Fibroblast of skin of right biceps (primary cell): ENCODE data around the gene ARHGDIA.

Source experiments
- DNase-seq: peaks from one replicate; pipeline ENCODE4 v3.0.0-alpha.2; 2013

Gene ARHGDIA

GRCh38 chr17:81888105-81888987 lies 17.2 kb upstream of the ARHGDIA start:
- DNase-seq, result no peak

GRCh38 chr17:81885869-81886548 lies 14.9 kb upstream of the ARHGDIA start:
- DNase-seq, result peak; percentile 15

- DNase-seq, result no peak
Observed at GRCh38 chr17:81885454-81885853, 14.3 kb upstream of the ARHGDIA start.

- no peak for DNase-seq
Observed at GRCh38 chr17:81884968-81885367, 13.8 kb upstream of the ARHGDIA start.

- peak; percentile 14 for DNase-seq
Observed at GRCh38 chr17:81884520-81884919, 13.4 kb upstream of the ARHGDIA start.

- DNase-seq, result no peak
Observed at GRCh38 chr17:81879121-81879520, 8.0 kb upstream of the ARHGDIA start.

- no peak for DNase-seq
Observed at GRCh38 chr17:81878294-81878693, 7.2 kb upstream of the ARHGDIA start.

GRCh38 chr17:81877569-81877968 lies 6.4 kb upstream of the ARHGDIA start:
- no peak for DNase-seq

GRCh38 chr17:81871387-81872230 lies 472 bp upstream of the ARHGDIA start:
- peak; percentile 91 for DNase-seq

GRCh38 chr17:81870131-81870980 lies 781 bp downstream of the ARHGDIA start:
- peak; percentile 57 for DNase-seq

GRCh38 chr17:81869221-81870130 lies 1.7 kb downstream of the ARHGDIA start:
- DNase-seq, result peak; percentile 51

GRCh38 chr17:81868674-81869220 lies 2.4 kb downstream of the ARHGDIA start:
- peak; percentile 92 for DNase-seq

- no peak for DNase-seq
Observed at GRCh38 chr17:81867991-81868673, 3.0 kb downstream of the ARHGDIA start.

GRCh38 chr17:81867170-81867990 lies 3.8 kb downstream of the ARHGDIA start:
- peak; percentile 54 for DNase-seq

- no peak for DNase-seq
Observed at GRCh38 chr17:81866440-81867169, 4.5 kb downstream of the ARHGDIA start.

GRCh38 chr17:81865733-81866439 lies 5.3 kb downstream of the ARHGDIA start:
- DNase-seq, result peak; percentile 17

GRCh38 chr17:81865358-81865732 lies 5.8 kb downstream of the ARHGDIA start:
- no peak for DNase-seq
